Endodermal cell (in vitro differentiated cells): ENCODE results near the gene RNF183. TPM values are rescaled to one million over a fixed set of nuclear protein-coding genes. Genes with fewer than 3 reads are reported as not detected.

Source experiments
- DNase-seq: peaks from one replicate; pipeline ENCODE4 v3.0.0-alpha.2; 2017
- H3K27ac ChIP-seq: 2 replicates; pipeline ENCODE4 v1.5.1; 2013; ENCODE audit warnings: mild to moderate bottlenecking, low read depth, low read length, moderate library complexity
- H3K27me3 ChIP-seq: 2 replicates; pipeline ENCODE4 v1.6.1; 2013; ENCODE audit warnings: mild to moderate bottlenecking, low read length, moderate library complexity; ENCODE audit not compliant: insufficient read depth, control insufficient read depth, poor library complexity, severe bottlenecking
- H3K36me3 ChIP-seq: 2 replicates; pipeline ENCODE4 v1.7.0; 2013; ENCODE audit warnings: mild to moderate bottlenecking, low read length, moderate library complexity; ENCODE audit not compliant: control insufficient read depth, insufficient read depth
- H3K4me1 ChIP-seq: one replicate; pipeline ENCODE4 v1.7.0; 2013; ENCODE audit warnings: low read length; ENCODE audit not compliant: control insufficient read depth, insufficient read depth
- H3K4me3 ChIP-seq: 2 replicates; pipeline ENCODE4 v1.5.1; 2013; ENCODE audit warnings: mild to moderate bottlenecking, low read length, moderate library complexity
- H3K9ac ChIP-seq: 2 replicates; pipeline ENCODE4 v1.6.1; 2013; ENCODE audit warnings: mild to moderate bottlenecking, low read length, moderate library complexity; ENCODE audit not compliant: poor library complexity, severe bottlenecking; ENCODE audit errors: extremely low read depth
- H3K9me3 ChIP-seq: 2 replicates; pipeline ENCODE4 v1.6.1; 2013; ENCODE audit warnings: mild to moderate bottlenecking, low read length, moderate library complexity; ENCODE audit not compliant: control insufficient read depth
- H3K27ac Mint-ChIP-seq: 2 replicates; pipeline ENCODE4 v1.8.0; 2020; ENCODE audit warnings: mixed read lengths
- H3K27me3 Mint-ChIP-seq: 2 replicates; pipeline ENCODE4 v1.8.0; 2021; ENCODE audit warnings: mild to moderate bottlenecking, mixed read lengths; ENCODE audit not compliant: insufficient read depth
- H3K36me3 Mint-ChIP-seq: 2 replicates; pipeline ENCODE4 v1.8.0; 2020; ENCODE audit warnings: low read depth, mixed read lengths
- H3K4me1 Mint-ChIP-seq: 2 replicates; pipeline ENCODE4 v1.8.0; 2020; ENCODE audit warnings: mixed read lengths
- H3K4me3 Mint-ChIP-seq: 2 replicates; pipeline ENCODE4 v1.8.0; 2020; ENCODE audit warnings: mild to moderate bottlenecking, moderate library complexity, mixed read lengths
- H3K9me3 Mint-ChIP-seq: 2 replicates; pipeline ENCODE4 v1.8.0; 2020; ENCODE audit warnings: mild to moderate bottlenecking, mixed read lengths
- CTCF ChIP-seq: fragments of 200-600 bp; sonication (generic); conservative IDR thresholded peaks from 2 replicates; pipeline ENCODE4 v1.5.0; 2021; ENCODE audit warnings: antibody characterized with exemption, mild to moderate bottlenecking
- WGBS, 2 experiments: methylation state at CpG; one replicate each; pipeline versions ENCODE4 v1.1.5 to v1.1.7; 2013; ENCODE audit warnings: missing lambda C conversion rate in 2 of 2, mixed read lengths in 1 of 2; ENCODE audit not compliant: insufficient coverage in 1 of 2, insufficient read length in 1 of 2; 5-methylcytosine and 5-hydroxymethylcytosine counted together
- total RNA-seq, 2 donors: library from RNA; stranded (reverse); fragmentation: NEBNext Ultra II Directional in 1 of 2; extraction: Animal tissue kit (Norgen Biotek cat#: 25700) in 1 of 2; gene quantifications; 2 replicates in 1 of 2; 3 replicates in 1 of 2; pipeline ENCODE4 v1.2.1, GENCODE V29; 2021

RNF183 gene
- total RNA-seq, 2 donors from 2014 or later, result 0.48 to 0.97 TPM

- TF ChIP-seq CTCF, result no peak
- no peaks in the 10 kb centered on the region for H3K36me3 Mint-ChIP-seq
- Histone ChIP-seq H3K9ac (no peak overlapping the region), H3K27ac (no peak overlapping the region), H3K36me3 (no peaks in the 10 kb centered on the region), H3K4me3 (no peak overlapping the region), H3K27me3 (no peaks in the 10 kb centered on the region), H3K4me1 (no peaks in the 10 kb centered on the region), H3K9me3 (no peaks in the 10 kb centered on the region)
- no peak overlapping the region for H3K27ac Mint-ChIP-seq
- WGBS, 2 experiments, result 82 to 86% methylated on average over 7 to 8 of the region's 8 CpGs
- H3K4me3 Mint-ChIP-seq, result no peak overlapping the region
- no peaks in the 10 kb centered on the region for H3K9me3 Mint-ChIP-seq
- H3K4me1 Mint-ChIP-seq, result peaks cover 5% of the 10 kb centered on the region
- H3K27me3 Mint-ChIP-seq, result no peaks in the 10 kb centered on the region
- no peak for DNase-seq
Observed at GRCh38 chr9:113307396-113307975, 4.3 kb upstream of the RNF183 start.

GRCh38 chr9:113306566-113306965 is 3.4 kb upstream of the RNF183 start:
- Histone ChIP-seq H3K36me3 (no peaks in the 10 kb centered on the region), H3K4me1 (no peaks in the 10 kb centered on the region), H3K4me3 (no peak overlapping the region), H3K9ac (no peak overlapping the region), H3K9me3 (no peaks in the 10 kb centered on the region), H3K27ac (no peak overlapping the region), H3K27me3 (no peaks in the 10 kb centered on the region)
- WGBS, 2 experiments, result 100% methylated on average over 1 of the region's 1 CpG; no CpG with 5 or more reads in 1 of the 2 experiments
- Mint-ChIP-seq H3K4me3 (no peak overlapping the region), H3K27ac (no peak overlapping the region), H3K4me1 (peaks cover 5% of the 10 kb centered on the region), H3K36me3 (no peaks in the 10 kb centered on the region), H3K9me3 (no peaks in the 10 kb centered on the region), H3K27me3 (no peaks in the 10 kb centered on the region)
- no peak for TF ChIP-seq CTCF
- DNase-seq, result no peak

GRCh38 chr9:113301548-113301947 is 1.6 kb downstream of the RNF183 start:
- Mint-ChIP-seq H3K27me3 (no peaks in the 10 kb centered on the region), H3K36me3 (no peaks in the 10 kb centered on the region), H3K4me3 (no peak overlapping the region), H3K4me1 (peaks cover 5% of the 10 kb centered on the region), H3K27ac (no peak overlapping the region), H3K9me3 (no peaks in the 10 kb centered on the region)
- H3K4me1 ChIP-seq, result no peaks in the 10 kb centered on the region
- TF ChIP-seq CTCF, result no peak
- no peaks in the 10 kb centered on the region for H3K9me3 ChIP-seq
- no peak overlapping the region for H3K27ac ChIP-seq
- no peak for DNase-seq
- 92 to 95% methylated on average over 8 of the region's 8 CpGs for WGBS, 2 experiments
- no peaks in the 10 kb centered on the region for H3K27me3 ChIP-seq
- H3K36me3 ChIP-seq, result no peaks in the 10 kb centered on the region
- H3K4me3 ChIP-seq, result no peak overlapping the region
- no peak overlapping the region for H3K9ac ChIP-seq
